Liver (tissue), 9 donors: ENCODE measurements around the gene TGM3. TPM values are rescaled to one million over a fixed set of nuclear protein-coding genes. Genes with fewer than 3 reads are reported as not detected.

Experiments
- DNase-seq: peaks from one replicate; pipeline ENCODE4 v3.0.0-alpha.2; 2017; ENCODE audit warnings: low spot score
- H3K27ac ChIP-seq, 2 donors: one replicate each; pipeline ENCODE4 v1.7.0; 2013; ENCODE audit warnings: inconsistent platforms in 2 of 2, low read length in 2 of 2, control low read depth in 1 of 2, low read depth in 1 of 2, mild to moderate bottlenecking in 1 of 2
- H3K27me3 ChIP-seq, 4 donors: one replicate each; pipeline versions ENCODE4 v1.6.1 to v1.7.0; 2013; ENCODE audit warnings: low read length in 3 of 4, inconsistent platforms in 1 of 4, mild to moderate bottlenecking in 1 of 4, moderate library complexity in 1 of 4; ENCODE audit not compliant: control insufficient read depth in 4 of 4, insufficient read depth in 4 of 4
- H3K36me3 ChIP-seq, 4 donors: one replicate each; pipeline versions ENCODE4 v1.6.1 to v1.7.0; 2013; ENCODE audit warnings: low read length in 3 of 4, mild to moderate bottlenecking in 3 of 4, low read depth in 1 of 4, moderate library complexity in 1 of 4; ENCODE audit not compliant: control insufficient read depth in 4 of 4, insufficient read depth in 3 of 4
- H3K4me1 ChIP-seq, 4 donors: one replicate each; pipeline versions ENCODE4 v1.6.1 to v1.7.0; 2013; ENCODE audit warnings: low read length in 3 of 4, mild to moderate bottlenecking in 3 of 4, moderate library complexity in 1 of 4; ENCODE audit not compliant: control insufficient read depth in 4 of 4, insufficient read depth in 4 of 4
- H3K4me3 ChIP-seq, 3 donors: one replicate each; pipeline versions ENCODE4 v1.6.1 to v1.7.0; 2013; ENCODE audit warnings: low read length in 3 of 3, control low read depth in 1 of 3, low read depth in 1 of 3, mild to moderate bottlenecking in 1 of 3
- H3K9ac ChIP-seq, 2 donors: one replicate each; pipeline ENCODE4 v1.7.0; 2013; ENCODE audit warnings: low read length in 2 of 2, mild to moderate bottlenecking in 2 of 2, moderate library complexity in 2 of 2, control low read depth in 1 of 2, low read depth in 1 of 2
- H3K9me3 ChIP-seq, 4 donors: one replicate each; pipeline versions ENCODE4 v1.6.1 to v1.7.0; 2013; ENCODE audit warnings: low read length in 3 of 4; ENCODE audit not compliant: control insufficient read depth in 4 of 4
- FOXA1 ChIP-seq: IDR thresholded peaks from 2 replicates; pipeline ENCODE4 v1.6.1; 2016; ENCODE audit warnings: antibody characterized with exemption
- FOXA2 ChIP-seq: IDR thresholded peaks from 2 replicates; pipeline ENCODE4 v1.6.1; 2016; ENCODE audit warnings: antibody characterized with exemption
- HNF4A ChIP-seq, 2 donors: conservative IDR thresholded peaks; 2 replicates each; pipeline ENCODE4 v1.6.1; 2016; ENCODE audit warnings: antibody characterized with exemption in 2 of 2, mild to moderate bottlenecking in 2 of 2
- NR2F2 ChIP-seq: IDR thresholded peaks from 2 replicates; pipeline ENCODE4 v1.6.1; 2016; ENCODE audit warnings: antibody characterized with exemption
- RAD21 ChIP-seq, 2 donors: IDR thresholded peaks; 2 replicates each; pipeline ENCODE4 v1.6.1; 2016; ENCODE audit warnings: antibody characterized with exemption in 2 of 2, mild to moderate bottlenecking in 2 of 2
- WGBS: extraction: QIAGEN DNeasy Blood & Tissue Kit; methylation state at CpG from one replicate; pipeline ENCODE4 v1.1.7; 2013; 5-methylcytosine and 5-hydroxymethylcytosine counted together
- polyA plus RNA-seq, 2 donors: library from polyadenylated mRNA; stranded (reverse) in 1 of 2; unstranded in 1 of 2; fragments of 200-250 nt in 1 of 2; fragments of >200 nt in 1 of 2; fragmentation: Nextera tagmentation in 1 of 2; extraction: Ambion mirVana in 1 of 2; gene quantifications; one replicate each; pipeline versions ENCODE4 v1.2.1 to v1.2.3, GENCODE V29; 2013 to 2015
- total RNA-seq, 2 donors: library from RNA; depleted of rRNA; stranded (reverse); fragments of >200 nt; gene quantifications; one replicate each; pipeline ENCODE4 v1.2.3, GENCODE V29; 2014
- TF ChIP-seq, protein P1 (sequence below): fragments of 150-350 bp; IDR thresholded peaks from 2 replicates; pipeline ENCODE4 v1.5.1; 2017; ENCODE audit warnings: improper control_type of control experiment, low read depth, low read length; ENCODE audit not compliant: missing input control
- TF ChIP-seq, protein P2 (sequence below): IDR thresholded peaks from 2 replicates; pipeline ENCODE4 v1.6.1; 2016; ENCODE audit warnings: antibody characterized with exemption
- TF ChIP-seq, protein P3 (sequence below): IDR thresholded peaks from 2 replicates; pipeline ENCODE4 v1.6.1; 2016; ENCODE audit warnings: antibody characterized with exemption
- donor health status: healthy.
- donor health status: healthy.
- donor health status: healthy.
- donor health status: healthy.
- donor health status: healthy.

The TGM3 gene
- total and polyA plus RNA-seq, 4 donors, result 0.05 to 0.28 (median 0.08) TPM; not detected in 1

DNA sequence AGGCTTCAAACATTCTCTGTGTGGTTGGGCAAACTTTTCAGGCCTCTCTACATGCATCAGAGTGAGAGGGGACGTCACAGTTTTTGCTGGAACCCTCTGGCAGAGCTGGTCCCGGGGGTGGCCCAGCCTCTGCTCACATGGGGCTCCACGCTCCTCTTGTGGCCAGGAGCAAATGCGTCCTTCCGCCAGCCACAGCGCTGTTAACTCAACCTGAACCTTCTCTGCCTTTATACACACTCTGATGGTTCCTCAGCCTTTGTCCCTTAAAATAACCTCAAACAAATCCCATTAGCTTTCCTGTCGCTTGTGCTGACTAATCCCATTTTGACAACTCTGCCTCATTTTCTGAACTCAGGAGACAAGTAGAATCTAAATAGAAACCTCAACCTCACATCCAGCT is 45.5 kb downstream of the TGM3 start (continued):
- TF ChIP-seq, protein P1, sequence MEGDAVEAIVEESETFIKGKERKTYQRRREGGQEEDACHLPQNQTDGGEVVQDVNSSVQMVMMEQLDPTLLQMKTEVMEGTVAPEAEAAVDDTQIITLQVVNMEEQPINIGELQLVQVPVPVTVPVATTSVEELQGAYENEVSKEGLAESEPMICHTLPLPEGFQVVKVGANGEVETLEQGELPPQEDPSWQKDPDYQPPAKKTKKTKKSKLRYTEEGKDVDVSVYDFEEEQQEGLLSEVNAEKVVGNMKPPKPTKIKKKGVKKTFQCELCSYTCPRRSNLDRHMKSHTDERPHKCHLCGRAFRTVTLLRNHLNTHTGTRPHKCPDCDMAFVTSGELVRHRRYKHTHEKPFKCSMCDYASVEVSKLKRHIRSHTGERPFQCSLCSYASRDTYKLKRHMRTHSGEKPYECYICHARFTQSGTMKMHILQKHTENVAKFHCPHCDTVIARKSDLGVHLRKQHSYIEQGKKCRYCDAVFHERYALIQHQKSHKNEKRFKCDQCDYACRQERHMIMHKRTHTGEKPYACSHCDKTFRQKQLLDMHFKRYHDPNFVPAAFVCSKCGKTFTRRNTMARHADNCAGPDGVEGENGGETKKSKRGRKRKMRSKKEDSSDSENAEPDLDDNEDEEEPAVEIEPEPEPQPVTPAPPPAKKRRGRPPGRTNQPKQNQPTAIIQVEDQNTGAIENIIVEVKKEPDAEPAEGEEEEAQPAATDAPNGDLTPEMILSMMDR, result no peak
- no peak for TF ChIP-seq FOXA1

DNA sequence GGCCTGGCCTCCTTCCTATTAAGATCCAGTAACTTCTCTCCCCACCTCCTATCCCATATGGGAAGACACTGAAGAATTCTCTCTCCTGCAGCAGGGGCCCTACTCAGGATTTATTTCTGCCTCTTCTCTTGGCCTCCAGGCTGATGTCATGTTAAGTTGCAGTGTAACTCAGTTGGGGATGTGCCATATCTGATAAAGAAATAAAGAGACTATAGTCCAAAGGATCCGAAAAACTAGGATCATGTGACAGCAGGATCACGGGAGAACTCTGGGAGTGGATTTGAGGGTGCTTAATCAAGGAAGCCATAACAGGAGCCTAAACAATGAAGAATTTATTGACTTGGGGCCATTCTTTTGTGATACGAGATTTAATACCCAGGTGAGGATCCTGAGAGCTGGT is 46.4 kb downstream of the TGM3 start:
- 47% methylated on average over 3 of the region's 3 CpGs for WGBS
- DNase-seq, result no peak
- Histone ChIP-seq H3K27me3 (no peaks in the 10 kb centered on the region), H3K27ac (no peak overlapping the region), H3K4me3 (no peak overlapping the region), H3K9me3 (peaks cover 0 to under 1% (median 0%) of the 10 kb centered on the region in 4 donors), H3K9ac (no peak overlapping the region), H3K4me1 (no peaks in the 10 kb centered on the region), H3K36me3 (no peaks in the 10 kb centered on the region)
- TF ChIP-seq RAD21 (IDR thresholded peaks at IDR 0.05) (peak in 1 of 2 donors; percentile 6), HNF4A (conservative IDR thresholded peaks at IDR 0.05) (peak; percentile 42 to 65), FOXA2 (no peak)

DNA sequence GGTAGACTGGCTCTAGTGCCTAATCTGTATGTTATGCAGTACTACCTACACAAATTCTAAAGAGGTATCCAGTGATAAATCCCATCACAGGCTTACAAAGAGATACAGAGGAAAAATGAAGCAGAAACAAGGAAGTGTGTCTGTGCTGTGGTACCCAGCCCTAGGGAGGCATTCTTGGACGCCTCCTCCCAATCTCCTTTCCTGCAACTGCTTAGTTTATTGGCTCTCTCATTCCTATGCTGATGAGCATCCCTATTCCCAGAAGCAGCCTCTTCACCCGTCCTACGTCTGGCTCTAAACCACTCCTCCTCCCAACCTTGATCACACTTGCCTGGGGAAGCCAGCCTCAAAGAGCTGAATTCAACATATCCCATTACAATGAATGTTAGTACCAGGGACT is 50.4 kb downstream of the TGM3 start:
- no peak for DNase-seq
- WGBS, result 86% methylated on average over 3 of the region's 3 CpGs
- TF ChIP-seq, protein P2, sequence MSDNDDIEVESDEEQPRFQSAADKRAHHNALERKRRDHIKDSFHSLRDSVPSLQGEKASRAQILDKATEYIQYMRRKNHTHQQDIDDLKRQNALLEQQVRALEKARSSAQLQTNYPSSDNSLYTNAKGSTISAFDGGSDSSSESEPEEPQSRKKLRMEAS, result no peak
- no peaks in the 10 kb centered on the region for H3K4me1 ChIP-seq
- peaks cover 0 to 3% (median 1%) of the 10 kb centered on the region in 4 donors for H3K9me3 ChIP-seq
- no peak overlapping the region for H3K27ac ChIP-seq
- H3K9ac ChIP-seq, result no peak overlapping the region
- H3K36me3 ChIP-seq, result no peaks in the 10 kb centered on the region
- no peaks in the 10 kb centered on the region for H3K27me3 ChIP-seq
- H3K4me3 ChIP-seq, result no peak overlapping the region

DNA sequence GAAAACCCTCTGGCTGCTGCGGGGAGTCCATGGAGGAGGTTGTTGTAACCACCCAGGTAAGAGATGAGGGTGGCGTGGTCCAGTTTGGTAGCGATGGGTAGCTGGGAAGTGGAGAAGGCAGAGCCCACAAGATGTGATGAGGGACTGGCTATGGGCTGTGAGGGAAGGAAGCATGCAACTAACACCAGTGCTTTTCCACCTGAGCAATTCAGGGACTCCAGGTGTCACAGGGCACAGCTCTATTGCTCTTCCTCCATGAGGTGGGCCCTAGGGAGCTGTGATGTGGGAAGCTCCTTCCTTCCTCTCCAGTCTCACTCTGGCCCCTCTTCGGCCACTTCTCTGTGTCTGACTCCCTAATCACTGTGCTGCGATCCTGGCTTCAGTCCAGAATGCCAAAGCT is 52.5 kb downstream of the TGM3 start:
- WGBS, result 87% methylated on average over 5 of the region's 5 CpGs
- Histone ChIP-seq H3K4me3 (no peak overlapping the region), H3K9me3 (peaks cover 0 to 3% (median 1%) of the 10 kb centered on the region in 4 donors), H3K27ac (no peak overlapping the region), H3K36me3 (no peaks in the 10 kb centered on the region), H3K9ac (no peak overlapping the region), H3K27me3 (no peaks in the 10 kb centered on the region), H3K4me1 (peaks cover 0 to 2% (median 0%) of the 10 kb centered on the region in 4 donors)
- TF ChIP-seq NR2F2, result no peak
- TF ChIP-seq, protein P2, result no peak
- TF ChIP-seq, protein P3, sequence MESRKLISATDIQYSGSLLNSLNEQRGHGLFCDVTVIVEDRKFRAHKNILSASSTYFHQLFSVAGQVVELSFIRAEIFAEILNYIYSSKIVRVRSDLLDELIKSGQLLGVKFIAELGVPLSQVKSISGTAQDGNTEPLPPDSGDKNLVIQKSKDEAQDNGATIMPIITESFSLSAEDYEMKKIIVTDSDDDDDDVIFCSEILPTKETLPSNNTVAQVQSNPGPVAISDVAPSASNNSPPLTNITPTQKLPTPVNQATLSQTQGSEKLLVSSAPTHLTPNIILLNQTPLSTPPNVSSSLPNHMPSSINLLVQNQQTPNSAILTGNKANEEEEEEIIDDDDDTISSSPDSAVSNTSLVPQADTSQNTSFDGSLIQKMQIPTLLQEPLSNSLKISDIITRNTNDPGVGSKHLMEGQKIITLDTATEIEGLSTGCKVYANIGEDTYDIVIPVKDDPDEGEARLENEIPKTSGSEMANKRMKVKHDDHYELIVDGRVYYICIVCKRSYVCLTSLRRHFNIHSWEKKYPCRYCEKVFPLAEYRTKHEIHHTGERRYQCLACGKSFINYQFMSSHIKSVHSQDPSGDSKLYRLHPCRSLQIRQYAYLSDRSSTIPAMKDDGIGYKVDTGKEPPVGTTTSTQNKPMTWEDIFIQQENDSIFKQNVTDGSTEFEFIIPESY, result no peak
- TF ChIP-seq, protein P1, result no peak
- DNase-seq, result no peak
